Measurements from ENCODE around the gene TEAD3.
A peak's percentile ranks its signal among the peaks of the same experiment; 100 is the strongest.

The TEAD3 gene

GRCh38 chr6:35490821-35491557 is 5.9 kb downstream of the TEAD3 start:
- DNase-seq: no peak

GRCh38 chr6:35489995-35490791 is 6.7 kb downstream of the TEAD3 start:
- no peak for DNase-seq

GRCh38 chr6:35489066-35489465 is 7.8 kb downstream of the TEAD3 start:
- DNase-seq: no peak

- DNase-seq: no peak
Observed at GRCh38 chr6:35488517-35488862, 8.4 kb downstream of the TEAD3 start.

- no peak for DNase-seq
Observed at GRCh38 chr6:35487658-35488516, 9.0 kb downstream of the TEAD3 start.

- no peak for DNase-seq
Observed at GRCh38 chr6:35486005-35486925, 10.6 kb downstream of the TEAD3 start.

- no peak for DNase-seq
Observed at GRCh38 chr6:35485402-35485877, 11.4 kb downstream of the TEAD3 start.

- no peak for DNase-seq
Observed at GRCh38 chr6:35484921-35485392, 11.9 kb downstream of the TEAD3 start.

- no peak for DNase-seq
Observed at GRCh38 chr6:35483893-35484645, 12.8 kb downstream of the TEAD3 start.

- no peak for DNase-seq
Observed at GRCh38 chr6:35483490-35483889, 13.4 kb downstream of the TEAD3 start.

- no peak for DNase-seq
Observed at GRCh38 chr6:35483062-35483461, 13.8 kb downstream of the TEAD3 start.

GRCh38 chr6:35481226-35481625 is 15.7 kb downstream of the TEAD3 start:
- no peak for DNase-seq

- no peak for DNase-seq
Observed at GRCh38 chr6:35480176-35480575, 16.7 kb downstream of the TEAD3 start.

GRCh38 chr6:35478259-35478658 is 18.6 kb downstream of the TEAD3 start:
- no peak for DNase-seq

GRCh38 chr6:35477551-35478179 is 19.2 kb downstream of the TEAD3 start:
- peak in 1 of 2 experiments; percentile 83 for DNase-seq

- DNase-seq: no peak
Observed at GRCh38 chr6:35477028-35477427, 19.9 kb downstream of the TEAD3 start.

- DNase-seq: no peak
Observed at GRCh38 chr6:35476004-35476403, 20.9 kb downstream of the TEAD3 start.

- DNase-seq: no peak
Observed at GRCh38 chr6:35475573-35475972, 21.3 kb downstream of the TEAD3 start.

- no peak for DNase-seq
Observed at GRCh38 chr6:35474942-35475570, 21.8 kb downstream of the TEAD3 start.
